ENCODE results near the gene AOC2. TPM values are rescaled to one million over a fixed set of nuclear protein-coding genes. Genes with fewer than 3 reads are reported as not detected.
"Not testable (repeated sequence)": the region's sequence is repeated elsewhere in the genome, so short reads cannot be mapped to it uniquely, and the experiment has no call there.

The AOC2 gene
- total RNA-seq, 1 experiment from 2014 or later, result not detected

- in situ Hi-C loops (cut with HindIII; ENCODE audit: low pct_unique_long_range_greater_than_20kb, low sequenced_read_pairs), result no loop called here
- DNase-seq (ENCODE audit: low read depth), result no peak
Measured at GRCh38 chr17:42873315-42873714, 28.9 kb downstream of the AOC2 start.

DNA sequence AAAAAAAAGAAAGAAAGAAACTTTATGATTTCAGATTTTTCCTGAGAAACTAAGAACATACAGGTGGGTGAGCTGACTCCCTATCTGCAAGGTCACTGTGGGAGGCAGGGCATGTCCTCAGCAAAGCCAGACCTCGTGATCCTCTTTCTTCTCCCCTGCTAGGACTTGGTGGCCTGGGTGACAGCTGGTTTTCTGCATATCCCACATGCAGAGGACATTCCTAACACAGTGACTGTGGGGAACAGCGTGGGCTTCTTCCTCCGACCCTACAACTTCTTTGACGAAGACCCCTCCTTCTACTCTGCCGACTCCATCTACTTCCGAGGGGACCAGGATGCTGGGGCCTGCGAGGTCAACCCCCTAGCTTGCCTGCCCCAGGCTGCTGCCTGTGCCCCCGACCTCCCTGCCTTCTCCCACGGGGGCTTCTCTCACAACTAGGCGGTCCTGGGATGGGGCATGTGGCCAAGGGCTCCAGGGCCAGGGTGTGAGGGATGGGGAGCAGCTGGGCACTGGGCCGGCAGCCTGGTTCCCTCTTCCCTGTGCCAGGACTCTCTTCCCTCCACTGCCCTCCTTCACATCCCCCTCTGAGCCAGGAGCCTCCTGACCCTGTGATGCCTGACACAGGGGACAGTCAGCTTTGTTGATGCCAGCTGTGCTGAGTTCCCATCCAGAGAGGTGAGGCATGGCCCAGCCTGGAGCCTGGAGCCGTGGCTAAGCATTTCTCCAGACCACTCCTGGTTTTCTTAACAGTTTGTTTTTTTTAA is 29.7 kb downstream of the AOC2 start:
- DNase-seq (ENCODE audit: low read depth); in situ Hi-C loops (cut with HindIII; ENCODE audit: low pct_unique_long_range_greater_than_20kb, low sequenced_read_pairs): not testable (repeated sequence)

DNA sequence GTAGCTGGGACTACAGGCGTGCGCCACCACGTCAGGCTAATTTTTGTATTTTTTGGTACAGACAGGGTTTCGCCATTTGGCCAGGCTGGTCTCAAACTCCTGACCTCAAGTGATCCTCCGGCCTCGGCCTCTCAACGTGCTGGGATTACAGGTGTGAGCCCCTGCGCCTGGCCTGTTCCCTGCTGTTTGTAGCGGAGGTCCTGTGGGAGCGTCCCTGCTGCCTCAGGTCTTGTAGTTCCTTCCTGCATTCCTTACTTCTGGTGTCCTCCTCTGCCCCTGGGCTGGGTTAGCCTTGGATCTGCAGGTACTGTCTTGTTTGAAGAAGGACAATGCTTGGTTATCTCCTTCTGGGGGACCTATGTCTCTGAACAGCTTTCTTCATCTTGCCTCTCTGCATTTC is 32.7 kb downstream of the AOC2 start:
- in situ Hi-C loops (cut with HindIII; ENCODE audit: low pct_unique_long_range_greater_than_20kb, low sequenced_read_pairs), result no loop called here
- no peak for DNase-seq (ENCODE audit: low read depth)

DNA sequence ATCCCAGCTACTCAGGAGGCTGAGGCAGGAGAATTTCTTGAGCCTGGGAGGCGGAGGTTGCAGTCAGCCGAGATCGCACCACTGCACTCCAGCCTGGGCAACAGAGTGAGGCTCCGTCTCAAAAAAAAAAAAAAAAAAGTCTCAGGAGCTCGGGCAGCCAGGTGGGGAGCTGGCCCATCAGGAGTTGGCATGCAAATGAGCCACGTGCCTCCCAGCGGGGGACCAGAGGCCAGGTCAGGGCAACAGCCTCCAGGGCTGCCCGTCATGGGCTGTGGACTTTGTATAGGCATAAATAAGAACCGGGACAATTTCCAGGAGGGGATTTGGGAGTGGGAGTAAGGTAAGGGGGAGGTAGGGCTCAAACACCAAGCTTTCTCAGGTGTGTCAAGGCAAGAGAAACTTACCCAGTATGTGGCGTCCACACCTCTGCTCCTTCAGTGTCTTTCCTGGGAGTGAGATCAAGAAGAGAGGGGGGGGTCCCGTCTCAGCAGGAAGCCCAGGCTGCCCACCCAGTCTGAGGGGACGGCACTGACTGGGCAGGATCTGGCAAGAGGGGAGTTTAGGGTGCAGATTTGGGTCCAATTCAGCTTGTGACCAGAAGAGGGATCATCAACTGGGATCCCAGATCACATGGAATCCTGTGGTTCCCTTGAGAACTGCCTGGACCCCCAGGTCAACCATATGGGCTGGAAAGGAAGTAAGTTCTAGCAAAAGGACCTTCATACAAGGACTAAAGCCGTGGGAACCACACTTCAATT is 33.9 kb downstream of the AOC2 start:
- in situ Hi-C loops (cut with HindIII; ENCODE audit: low pct_unique_long_range_greater_than_20kb, low sequenced_read_pairs), result no loop called here
- no peak for DNase-seq (ENCODE audit: low read depth)

DNA sequence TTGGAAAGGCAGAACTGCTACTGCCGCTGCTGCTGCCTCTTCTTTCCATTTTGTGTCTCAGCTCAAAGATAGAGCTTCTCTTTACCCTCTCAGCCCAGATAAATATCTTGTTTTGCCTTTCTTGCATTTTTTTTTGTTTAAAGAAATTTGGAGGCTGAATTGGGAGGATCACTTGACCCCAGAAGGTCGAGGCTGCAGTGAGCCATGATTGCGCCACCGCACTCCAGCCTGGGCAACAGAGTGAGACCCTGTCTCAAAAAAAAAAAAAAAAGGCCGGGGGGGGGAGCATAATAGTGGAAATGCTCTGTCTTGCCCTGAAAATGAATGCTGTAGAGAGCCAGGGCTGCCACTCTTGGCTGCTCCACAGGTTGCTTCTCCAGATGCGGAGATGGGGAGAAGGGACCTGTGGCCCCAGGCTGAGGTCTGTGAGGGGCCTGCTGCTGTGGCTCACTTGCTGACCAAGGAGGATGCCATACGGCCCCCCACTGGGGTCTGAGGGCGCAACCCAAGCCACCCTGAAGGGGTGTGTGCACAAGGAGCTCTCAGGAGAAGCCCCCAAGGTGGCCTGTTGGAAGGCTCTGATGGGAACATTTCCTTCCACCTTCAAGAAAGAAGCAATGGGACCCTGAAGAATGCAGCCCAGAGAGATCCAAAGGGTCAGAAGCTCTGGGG is 34.7 kb downstream of the AOC2 start:
- in situ Hi-C loops (cut with HindIII; ENCODE audit: low pct_unique_long_range_greater_than_20kb, low sequenced_read_pairs), result no loop called here
- no peak for DNase-seq (ENCODE audit: low read depth)

DNA sequence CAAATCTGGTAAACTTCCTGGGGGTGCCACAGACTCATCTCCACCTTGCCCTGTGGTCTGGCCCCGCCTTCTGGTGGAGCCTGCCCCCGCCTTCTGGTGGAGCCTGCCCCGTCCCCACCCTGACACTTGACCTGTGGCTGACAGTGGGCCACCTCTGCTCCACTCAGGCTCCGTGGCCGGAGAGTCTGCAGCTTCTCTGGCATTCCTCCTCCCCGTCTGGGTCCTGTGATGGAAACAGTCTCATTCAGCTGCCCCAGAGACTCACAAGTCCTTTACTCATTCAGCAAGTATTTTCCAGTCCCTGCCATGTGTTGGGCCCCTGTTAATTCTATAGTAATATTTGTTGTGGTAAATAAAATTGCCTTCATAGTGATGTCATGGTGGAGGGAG is 35.2 kb downstream of the AOC2 start:
- in situ Hi-C loops (cut with HindIII; ENCODE audit: low pct_unique_long_range_greater_than_20kb, low sequenced_read_pairs), result no loop called here
- no peak for DNase-seq (ENCODE audit: low read depth)

DNA sequence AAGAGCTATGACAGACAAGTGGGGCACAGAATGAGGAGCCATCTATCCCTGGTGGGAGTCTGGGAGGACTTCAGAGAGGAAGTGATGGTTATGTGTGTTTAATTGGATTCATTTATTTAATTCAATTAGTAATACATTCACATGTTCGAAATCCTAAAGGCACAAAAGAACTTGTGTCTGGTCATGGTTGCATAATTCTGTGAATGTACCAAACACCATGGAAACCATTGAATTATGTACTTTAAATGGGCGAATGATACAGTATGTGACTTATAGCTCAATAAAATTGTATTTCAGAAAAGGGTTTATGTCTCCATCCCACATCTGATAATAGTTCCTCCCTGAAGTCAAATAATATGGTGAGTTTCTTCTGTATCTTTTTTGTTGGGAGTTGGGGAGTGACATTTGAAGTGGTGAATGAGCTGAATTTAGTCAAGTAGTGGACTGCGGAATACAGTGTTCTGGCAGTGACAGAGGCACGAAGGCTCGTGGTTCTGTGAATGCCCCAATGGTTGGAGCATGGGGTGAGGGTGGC is 36.5 kb downstream of the AOC2 start:
- no peak for DNase-seq (ENCODE audit: low read depth)
- in situ Hi-C loops (cut with HindIII; ENCODE audit: low pct_unique_long_range_greater_than_20kb, low sequenced_read_pairs), result no loop called here

- DNase-seq (ENCODE audit: low read depth); in situ Hi-C loops (cut with HindIII; ENCODE audit: low pct_unique_long_range_greater_than_20kb, low sequenced_read_pairs): not testable (repeated sequence)
Measured at GRCh38 chr17:42881706-42882105, 37.3 kb downstream of the AOC2 start.

GRCh38 chr17:42882166-42882565 is 37.8 kb downstream of the AOC2 start:
- in situ Hi-C loops (cut with HindIII; ENCODE audit: low pct_unique_long_range_greater_than_20kb, low sequenced_read_pairs), result no loop called here
- DNase-seq (ENCODE audit: low read depth), result no peak

GRCh38 chr17:42883802-42884558 is 39.6 kb downstream of the AOC2 start:
- in situ Hi-C loops (cut with HindIII; ENCODE audit: low pct_unique_long_range_greater_than_20kb, low sequenced_read_pairs), result no loop called here
- peak; percentile 89 for DNase-seq (ENCODE audit: low read depth)

- in situ Hi-C loops (cut with HindIII; ENCODE audit: low pct_unique_long_range_greater_than_20kb, low sequenced_read_pairs); DNase-seq (ENCODE audit: low read depth): not testable (repeated sequence)
Measured at GRCh38 chr17:42885806-42886205, 41.4 kb downstream of the AOC2 start.

- no peak for DNase-seq (ENCODE audit: low read depth)
- in situ Hi-C loops (cut with HindIII; ENCODE audit: low pct_unique_long_range_greater_than_20kb, low sequenced_read_pairs), result no loop called here
Measured at GRCh38 chr17:42886283-42887176, 42.1 kb downstream of the AOC2 start.

GRCh38 chr17:42889809-42890208 is 45.4 kb downstream of the AOC2 start:
- no peak for DNase-seq (ENCODE audit: low read depth)
- in situ Hi-C loops (cut with HindIII; ENCODE audit: low pct_unique_long_range_greater_than_20kb, low sequenced_read_pairs), result no loop called here

DNA sequence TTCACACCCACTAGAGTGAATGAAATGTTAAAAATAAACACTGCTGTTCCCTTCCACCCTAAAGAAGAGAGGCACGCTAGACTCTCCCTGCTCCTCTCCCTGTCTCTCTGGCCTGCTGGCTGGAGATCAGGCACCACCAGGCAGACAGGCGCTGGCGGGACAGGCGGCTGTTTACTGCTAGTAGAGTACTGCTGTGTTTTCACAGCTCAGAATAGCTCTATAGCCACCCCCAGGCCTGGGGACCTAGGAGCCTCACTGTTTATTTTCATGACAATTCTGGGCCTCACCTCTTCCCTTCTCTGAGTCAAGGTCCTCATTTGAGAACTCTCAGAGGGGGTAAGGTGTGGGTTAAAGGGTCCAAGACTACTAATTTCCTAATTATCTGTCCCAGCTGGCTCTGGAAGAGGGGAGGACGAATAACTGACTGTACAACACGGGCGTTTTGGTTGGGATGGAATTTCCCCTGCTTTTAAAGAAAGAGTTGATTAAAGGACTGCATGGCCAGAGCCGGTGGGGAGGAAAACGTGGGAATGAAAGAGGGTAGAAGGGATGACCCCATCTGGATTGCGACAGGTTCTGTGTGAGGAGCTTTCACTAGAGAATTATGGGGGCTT is 47.3 kb downstream of the AOC2 start:
- in situ Hi-C loops (cut with HindIII; ENCODE audit: low pct_unique_long_range_greater_than_20kb, low sequenced_read_pairs), result no loop called here
- DNase-seq (ENCODE audit: low read depth), result peak; percentile 18

- DNase-seq (ENCODE audit: low read depth), result no peak
- in situ Hi-C loops (cut with HindIII; ENCODE audit: low pct_unique_long_range_greater_than_20kb, low sequenced_read_pairs), result no loop called here
Measured at GRCh38 chr17:42893359-42893758, 49.0 kb downstream of the AOC2 start.

GRCh38 chr17:42894283-42895184 is 50.2 kb downstream of the AOC2 start:
- in situ Hi-C loops (cut with HindIII; ENCODE audit: low pct_unique_long_range_greater_than_20kb, low sequenced_read_pairs), result no loop called here
- DNase-seq (ENCODE audit: low read depth), result peak; percentile 62

Measured in Caki2 (cell line).